HepG2 (cell line): Measurements from ENCODE around the gene ATP7B. TPM values are rescaled to one million over a fixed set of nuclear protein-coding genes. Genes with fewer than 3 reads are reported as not detected.
A peak's percentile ranks its signal among the peaks of the same experiment; 100 is the strongest.

Experiments
- ARHGAP35 ChIP-seq: sonication (generic); formaldehyde crosslinking; IDR thresholded peaks from 2 replicates; pipeline ENCODE4 v1.9.0; 2022; ENCODE audit warnings: mild to moderate bottlenecking, inconsistent platforms, moderate library complexity, missing genetic modification reagents, borderline replicate concordance
- DNMT1 ChIP-seq: sonication (generic); formaldehyde crosslinking; IDR thresholded peaks from 2 replicates; pipeline ENCODE4 v1.5.1; 2020; ENCODE audit warnings: mild to moderate bottlenecking, missing genetic modification reagents
- IKZF5 ChIP-seq: IDR thresholded peaks from 2 replicates; pipeline ENCODE4 v1.6.1; 2018; ENCODE audit warnings: missing genetic modification reagents, mild to moderate bottlenecking, missing compliant biosample characterization
- KDM1A ChIP-seq: IDR thresholded peaks from 2 replicates; pipeline ENCODE4 v1.6.1; 2016; ENCODE audit warnings: missing compliant biosample characterization
- SALL2 ChIP-seq: sonication (generic); formaldehyde crosslinking; IDR thresholded peaks from 2 replicates; pipeline ENCODE4 v1.8.1; 2023; ENCODE audit warnings: mild to moderate bottlenecking, missing genetic modification reagents, inconsistent platforms
- TEF ChIP-seq: sonication (generic); formaldehyde crosslinking; IDR thresholded peaks from 2 replicates; pipeline ENCODE4 v1.5.0; 2020; ENCODE audit warnings: missing genetic modification reagents
- THAP9 ChIP-seq: sonication (generic); formaldehyde crosslinking; IDR thresholded peaks from 2 replicates; pipeline ENCODE4; 2020; ENCODE audit warnings: missing genetic modification reagents, mild to moderate bottlenecking, borderline replicate concordance
- UBTF ChIP-seq: sonication (generic); formaldehyde crosslinking; IDR thresholded peaks from 2 replicates; pipeline ENCODE4 v1.4.0; 2020; ENCODE audit warnings: mild to moderate bottlenecking, missing genetic modification reagents
- ZFP41 ChIP-seq: sonication (generic); formaldehyde crosslinking; IDR thresholded peaks from 2 replicates; pipeline ENCODE4 v1.4.0; 2020; ENCODE audit warnings: mild to moderate bottlenecking, missing genetic modification reagents, borderline replicate concordance
- ZNF101 ChIP-seq: sonication (generic); formaldehyde crosslinking; IDR thresholded peaks from 2 replicates; pipeline ENCODE4 v1.4.0; 2020; ENCODE audit warnings: mild to moderate bottlenecking, low read depth, missing genetic modification reagents, borderline replicate concordance
- ZNF136 ChIP-seq: sonication (generic); formaldehyde crosslinking; IDR thresholded peaks from 2 replicates; pipeline ENCODE4 v1.8.1; 2022; ENCODE audit warnings: low read depth, mild to moderate bottlenecking, moderate library complexity, missing genetic modification reagents
- ZNF431 ChIP-seq: sonication (generic); formaldehyde crosslinking; IDR thresholded peaks from 2 replicates; pipeline ENCODE4 v1.9.0; 2022; ENCODE audit warnings: missing genetic modification reagents, low read depth, mild to moderate bottlenecking, borderline replicate concordance
- ZNF839 ChIP-seq: sonication (generic); formaldehyde crosslinking; IDR thresholded peaks from 2 replicates; pipeline ENCODE4 v1.4.0; 2020; ENCODE audit warnings: missing genetic modification reagents, mild to moderate bottlenecking, borderline replicate concordance
- polyA plus RNA-seq, 8 experiments: library from polyadenylated mRNA; depleted of rRNA in 3 of 8; stranded (reverse) in 7 of 8; unstranded in 1 of 8; fragments of >200 nt; fragmentation: Illumina TruSeq in 4 of 8; extraction: Trizol in 4 of 8; gene quantifications; 2 replicates each; pipeline versions ENCODE4 v1.2.1 to v1.2.3, GENCODE V29; 2011 to 2016; ENCODE audit warnings: low read depth in 4 of 8, missing spikeins in 1 of 8, mixed read lengths in 1 of 8; ENCODE audit not compliant: insufficient read depth in 1 of 8
- total RNA-seq, 5 experiments: library from RNA; depleted of rRNA; stranded (reverse); fragments of >200 nt; fragmentation: Illumina TruSeq; extraction: Trizol; gene quantifications; 2 replicates each; pipeline ENCODE4 v1.2.3, GENCODE V29; 2016; ENCODE audit warnings: low read depth in 1 of 5
- TF ChIP-seq, protein P1 (sequence below): sonication (generic); formaldehyde crosslinking; IDR thresholded peaks from 2 replicates; pipeline ENCODE4 v1.4.0; 2020; ENCODE audit warnings: missing genetic modification reagents

Gene ATP7B
- total and polyA plus RNA-seq, 2 of the 13 experiments (the other 11 are each of a cell fraction or from before 2014, with no cell fraction given): 31.8 to 57.4 TPM

DNA sequence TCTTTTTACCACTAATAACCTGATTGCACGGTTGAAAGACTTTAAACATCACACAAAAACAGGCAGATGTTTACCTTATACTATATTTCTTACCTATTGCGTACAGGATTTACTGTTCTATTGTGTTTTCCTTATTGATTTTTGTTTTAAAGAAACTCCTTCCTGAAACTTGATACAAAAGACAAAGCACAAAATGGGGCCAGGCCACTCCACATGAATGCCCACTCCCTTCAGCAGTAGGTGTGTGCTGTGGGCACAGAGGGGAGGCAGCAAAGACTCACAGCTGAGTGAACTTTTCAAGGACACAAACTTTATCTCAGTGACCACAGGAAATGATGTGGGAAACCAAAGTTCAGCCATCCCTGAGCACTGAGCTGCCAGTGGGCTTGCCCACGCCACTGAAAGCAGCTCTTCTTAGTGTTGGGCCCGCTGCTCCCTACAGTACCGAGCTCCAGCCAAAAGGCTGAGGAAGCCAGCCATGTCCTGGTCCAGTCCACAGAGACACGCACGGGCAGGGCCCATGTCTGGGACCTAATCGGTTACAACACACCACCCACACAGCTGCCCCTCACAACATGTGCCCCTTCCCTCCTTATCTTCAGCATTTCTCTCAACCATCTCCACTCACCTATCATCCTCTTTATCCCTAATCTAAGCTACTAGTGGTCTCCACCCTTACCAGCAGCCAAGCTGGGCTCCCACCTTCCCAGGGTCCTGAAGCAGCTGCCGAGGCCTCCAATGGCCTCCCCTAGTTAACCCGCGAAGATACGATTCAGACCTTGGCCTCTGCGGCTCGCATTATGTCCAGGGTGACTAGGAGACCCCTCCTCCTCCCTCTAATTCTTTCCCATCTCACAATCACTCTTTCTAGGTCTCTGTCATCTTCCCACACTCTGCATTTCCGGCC lies 39.5 kb downstream of the ATP7B start (continued):
- TF ChIP-seq ZNF101 (CRISPR knock-in tag) (no peak), ZFP41 (CRISPR knock-in tag) (no peak), SALL2 (CRISPR knock-in tag) (no peak), ZNF431 (CRISPR knock-in tag) (no peak), TEF (CRISPR knock-in tag) (no peak), DNMT1 (no peak), UBTF (peak; percentile 39; the same call in 1 of the 2 replicates), THAP9 (CRISPR knock-in tag) (no peak), IKZF5 (CRISPR knock-in tag) (peak; percentile 47; the same call in 1 of the 2 replicates), ZNF136 (CRISPR knock-in tag) (no peak), ARHGAP35 (no peak), KDM1A (CRISPR knock-in tag) (peak; percentile 10; the same call in 1 of the 2 replicates), ZNF839 (CRISPR knock-in tag) (no peak)
- TF ChIP-seq, protein P1, sequence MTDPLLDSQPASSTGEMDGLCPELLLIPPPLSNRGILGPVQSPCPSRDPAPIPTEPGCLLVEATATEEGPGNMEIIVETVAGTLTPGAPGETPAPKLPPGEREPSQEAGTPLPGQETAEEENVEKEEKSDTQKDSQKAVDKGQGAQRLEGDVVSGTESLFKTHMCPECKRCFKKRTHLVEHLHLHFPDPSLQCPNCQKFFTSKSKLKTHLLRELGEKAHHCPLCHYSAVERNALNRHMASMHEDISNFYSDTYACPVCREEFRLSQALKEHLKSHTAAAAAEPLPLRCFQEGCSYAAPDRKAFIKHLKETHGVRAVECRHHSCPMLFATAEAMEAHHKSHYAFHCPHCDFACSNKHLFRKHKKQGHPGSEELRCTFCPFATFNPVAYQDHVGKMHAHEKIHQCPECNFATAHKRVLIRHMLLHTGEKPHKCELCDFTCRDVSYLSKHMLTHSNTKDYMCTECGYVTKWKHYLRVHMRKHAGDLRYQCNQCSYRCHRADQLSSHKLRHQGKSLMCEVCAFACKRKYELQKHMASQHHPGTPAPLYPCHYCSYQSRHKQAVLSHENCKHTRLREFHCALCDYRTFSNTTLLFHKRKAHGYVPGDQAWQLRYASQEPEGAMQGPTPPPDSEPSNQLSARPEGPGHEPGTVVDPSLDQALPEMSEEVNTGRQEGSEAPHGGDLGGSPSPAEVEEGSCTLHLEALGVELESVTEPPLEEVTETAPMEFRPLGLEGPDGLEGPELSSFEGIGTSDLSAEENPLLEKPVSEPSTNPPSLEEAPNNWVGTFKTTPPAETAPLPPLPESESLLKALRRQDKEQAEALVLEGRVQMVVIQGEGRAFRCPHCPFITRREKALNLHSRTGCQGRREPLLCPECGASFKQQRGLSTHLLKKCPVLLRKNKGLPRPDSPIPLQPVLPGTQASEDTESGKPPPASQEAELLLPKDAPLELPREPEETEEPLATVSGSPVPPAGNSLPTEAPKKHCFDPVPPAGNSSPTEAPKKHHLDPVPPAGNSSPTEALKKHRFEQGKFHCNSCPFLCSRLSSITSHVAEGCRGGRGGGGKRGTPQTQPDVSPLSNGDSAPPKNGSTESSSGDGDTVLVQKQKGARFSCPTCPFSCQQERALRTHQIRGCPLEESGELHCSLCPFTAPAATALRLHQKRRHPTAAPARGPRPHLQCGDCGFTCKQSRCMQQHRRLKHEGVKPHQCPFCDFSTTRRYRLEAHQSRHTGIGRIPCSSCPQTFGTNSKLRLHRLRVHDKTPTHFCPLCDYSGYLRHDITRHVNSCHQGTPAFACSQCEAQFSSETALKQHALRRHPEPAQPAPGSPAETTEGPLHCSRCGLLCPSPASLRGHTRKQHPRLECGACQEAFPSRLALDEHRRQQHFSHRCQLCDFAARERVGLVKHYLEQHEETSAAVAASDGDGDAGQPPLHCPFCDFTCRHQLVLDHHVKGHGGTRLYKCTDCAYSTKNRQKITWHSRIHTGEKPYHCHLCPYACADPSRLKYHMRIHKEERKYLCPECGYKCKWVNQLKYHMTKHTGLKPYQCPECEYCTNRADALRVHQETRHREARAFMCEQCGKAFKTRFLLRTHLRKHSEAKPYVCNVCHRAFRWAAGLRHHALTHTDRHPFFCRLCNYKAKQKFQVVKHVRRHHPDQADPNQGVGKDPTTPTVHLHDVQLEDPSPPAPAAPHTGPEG: no peak
